ENCODE results near the gene ADAMTS14.
A peak's percentile ranks its signal among the peaks of the same experiment; 100 is the strongest.

GRCh38 chr10:70738006-70738760, 65.9 kb downstream of the ADAMTS14 start:
- peak in 1 of 7 experiments; percentile 4 for TF ChIP-seq CTCF (IDR thresholded peaks at IDR 0.05)
- TF ChIP-seq EP300 (IDR thresholded peaks at IDR 0.05) = no peak
- TF ChIP-seq POLR2A (IDR thresholded peaks at IDR 0.05) = no peak
- TF ChIP-seq POLR2AphosphoS5 (IDR thresholded peaks at IDR 0.05) = no peak

Data from stomach (tissue), 4 donors.